Stomach (tissue), 9 donors: Measurements from ENCODE around the gene SMYD3. TPM values are rescaled to one million over a fixed set of nuclear protein-coding genes. Genes with fewer than 3 reads are reported as not detected.

Experiments used
- DNase-seq, 2 donors: peaks; one replicate each; pipeline versions ENCODE4 v3.0.0 to v3.0.0-alpha.2; 2013 to 2019
- H3K27ac ChIP-seq, 5 donors: fragments of 200-600 bp in 4 of 5; sonication (generic) in 4 of 5; one replicate each; pipeline ENCODE4 v1.5.1; 2013 to 2019; ENCODE audit warnings: mild to moderate bottlenecking in 1 of 5, moderate library complexity in 1 of 5
- H3K27me3 ChIP-seq, 3 donors: fragments of 200-600 bp; sonication (generic); one replicate each; pipeline ENCODE4 v1.5.1; 2017 to 2019; ENCODE audit warnings: mixed run types in 1 of 3
- H3K36me3 ChIP-seq, 4 donors: fragments of 200-600 bp; sonication (generic); 1 replicate in 3 of 4; 2 replicates in 1 of 4; pipeline ENCODE4 v1.5.1; 2016 to 2019
- H3K4me1 ChIP-seq, 4 donors: fragments of 200-600 bp; sonication (generic); one replicate each; pipeline ENCODE4 v1.5.1; 2016 to 2019
- H3K4me3 ChIP-seq, 4 donors: fragments of 200-600 bp; sonication (generic) in 3 of 4; one replicate each; pipeline ENCODE4 v1.5.1; 2016 to 2019; ENCODE audit warnings: mild to moderate bottlenecking in 1 of 4
- H3K9me3 ChIP-seq, 4 donors: fragments of 200-600 bp; sonication (generic); one replicate each; pipeline ENCODE4 v1.5.1; 2016 to 2019
- CTCF ChIP-seq, 7 experiments: fragments of 450-650 bp in 4 of 7; fragments of 200-600 bp in 3 of 7; sonication (generic) in 3 of 7; IDR thresholded peaks; one replicate each; pipeline ENCODE4 v1.5.1; 2016 to 2019; ENCODE audit warnings: antibody characterized with exemption in 7 of 7, control low read depth in 2 of 7, mild to moderate bottlenecking in 1 of 7
- EP300 ChIP-seq: sonication (generic); formaldehyde crosslinking; IDR thresholded peaks from one replicate; pipeline ENCODE4 v1.6.1; 2017; ENCODE audit warnings: antibody characterized with exemption
- POLR2A ChIP-seq, 4 donors: fragments of 450-650 bp; IDR thresholded peaks; one replicate each; pipeline ENCODE4 v1.6.1; 2016; ENCODE audit warnings: antibody characterized with exemption in 4 of 4, control low read depth in 2 of 4, mild to moderate bottlenecking in 1 of 4, moderate library complexity in 1 of 4
- POLR2AphosphoS5 ChIP-seq, 3 donors: sonication (generic); formaldehyde crosslinking; IDR thresholded peaks; one replicate each; pipeline ENCODE4 v1.6.1; 2016; ENCODE audit warnings: antibody characterized with exemption in 3 of 3
- WGBS, 5 donors: extraction: QIAGEN DNeasy Blood & Tissue Kit in 3 of 5; methylation state at CpG; one replicate each; pipeline versions ENCODE4 v1.1.5 to v1.1.7; 2013 to 2018; 5-methylcytosine and 5-hydroxymethylcytosine counted together
- intact Hi-C: fragments of 100-400 bp; cut with DNase I; formaldehyde crosslinking; loops from one replicate; pipeline ENCODE4 v1.15.1; 2023; ENCODE audit warnings: low total_unique reads
- polyA plus RNA-seq, 3 donors: library from polyadenylated mRNA; stranded (reverse); fragments of 200-250 nt; gene quantifications; one replicate each; pipeline ENCODE4 v1.2.3, GENCODE V29; 2013
- total RNA-seq, 5 donors: library from RNA; depleted of rRNA; stranded (reverse); fragments of >200 nt; gene quantifications; one replicate each; pipeline versions ENCODE4 v1.1.0 to v1.2.3, GENCODE V29; 2014 to 2016
- donor health status: healthy with polysubstance abuse.
- donor health status: Bipolar disorder and iron deficiency.
- donor health status: healthy.

SMYD3 gene
- total and polyA plus RNA-seq, 8 donors: 6.4 to 196 (median 27.8) TPM

DNA sequence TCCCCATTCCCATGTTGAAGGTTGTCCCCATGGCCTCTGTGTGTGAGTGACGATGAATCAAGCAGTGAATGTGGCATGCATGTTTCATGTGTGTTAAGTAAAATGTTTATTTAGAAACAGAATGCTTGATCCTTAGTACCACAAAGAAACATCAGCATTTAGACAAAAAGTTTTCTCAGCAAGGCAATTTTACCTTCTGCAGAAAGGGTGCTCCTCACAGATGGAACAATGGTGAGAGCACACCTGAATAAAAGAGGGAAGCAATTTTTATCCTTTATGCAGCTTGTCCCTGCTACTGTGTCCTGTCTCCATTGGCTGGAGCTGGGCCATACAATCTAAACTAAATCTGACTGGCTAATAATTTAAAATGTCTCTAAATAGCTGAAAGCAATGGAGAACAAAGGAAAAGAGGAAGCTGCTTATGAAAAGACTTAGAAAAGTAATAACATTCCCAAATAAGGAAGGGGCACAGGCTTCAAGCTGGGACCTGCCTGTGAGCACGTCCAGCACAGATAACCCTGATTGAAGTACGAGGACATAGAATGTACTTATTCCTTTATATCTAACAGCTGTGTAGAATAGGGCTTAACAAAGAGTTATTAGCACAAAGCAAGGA lies 8.4 kb upstream of the SMYD3 start:
- Histone ChIP-seq H3K27me3 (no peaks in the 10 kb centered on the region), H3K9me3 (peaks cover 4 to 47% (median 36%) of the 10 kb centered on the region in 4 donors), H3K4me3 (no peak overlapping the region), H3K27ac (no peak overlapping the region), H3K36me3 (no peaks in the 10 kb centered on the region), H3K4me1 (no peaks in the 10 kb centered on the region)
- 78 to 87% (median 81%) methylated on average over 3 of the region's 3 CpGs for WGBS, 5 donors
- TF ChIP-seq CTCF (IDR thresholded peaks at IDR 0.05) (no peak), POLR2A (IDR thresholded peaks at IDR 0.05) (no peak), POLR2AphosphoS5 (IDR thresholded peaks at IDR 0.05) (no peak)
- no peak for DNase-seq
- intact Hi-C loops: no loop called here

GRCh38 chr1:246513619-246514343 lies 6.7 kb upstream of the SMYD3 start:
- no peak for TF ChIP-seq EP300
- no peak for TF ChIP-seq POLR2AphosphoS5 (IDR thresholded peaks at IDR 0.05)
- no peak for TF ChIP-seq CTCF (IDR thresholded peaks at IDR 0.05)
- no peak for TF ChIP-seq POLR2A (IDR thresholded peaks at IDR 0.05)
- WGBS, 5 donors: 92 to 97% (median 94%) methylated on average over 4 to 7 of the region's 7 CpGs
- Histone ChIP-seq H3K27ac (no peak overlapping the region), H3K36me3 (no peaks in the 10 kb centered on the region), H3K4me3 (no peak overlapping the region), H3K9me3 (peaks cover 4 to 47% (median 36%) of the 10 kb centered on the region in 4 donors), H3K27me3 (no peaks in the 10 kb centered on the region), H3K4me1 (no peaks in the 10 kb centered on the region)
- intact Hi-C loops: no loop called here
- DNase-seq: no peak

DNA sequence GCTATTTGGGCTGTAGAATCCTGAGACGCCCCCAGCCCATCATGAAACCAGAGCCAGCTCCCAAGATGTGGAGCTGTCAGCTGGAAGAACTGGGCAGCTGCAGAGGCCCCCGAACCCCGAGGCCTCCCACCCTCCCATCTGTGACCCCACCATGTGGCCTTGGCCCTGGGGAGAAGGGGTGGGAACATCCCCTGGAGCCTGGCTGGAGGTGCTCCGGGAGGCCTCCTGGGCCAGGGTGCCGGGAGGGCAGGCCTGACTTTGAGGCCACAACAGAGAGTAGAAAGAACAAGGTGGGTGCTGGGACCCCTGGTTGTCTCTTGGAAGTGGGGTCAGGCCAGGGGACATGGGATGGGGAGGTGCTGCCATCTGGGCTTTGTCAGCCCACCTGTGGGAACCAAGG lies 6.0 kb upstream of the SMYD3 start:
- Histone ChIP-seq H3K4me3 (no peak overlapping the region), H3K27me3 (no peaks in the 10 kb centered on the region), H3K9me3 (peaks cover 4 to 47% (median 36%) of the 10 kb centered on the region in 4 donors), H3K27ac (no peak overlapping the region), H3K36me3 (no peaks in the 10 kb centered on the region), H3K4me1 (peaks cover 0 to 2% (median 0%) of the 10 kb centered on the region in 4 donors)
- DNase-seq: no peak
- intact Hi-C loops: no loop called here
- 91 to 100% (median 93%) methylated on average over 2 to 5 of the region's 5 CpGs; no CpG with 5 or more reads in 1 of the 5 donors for WGBS, 5 donors
- TF ChIP-seq EP300: no peak
- no peak for TF ChIP-seq POLR2AphosphoS5 (IDR thresholded peaks at IDR 0.05)

- H3K27ac ChIP-seq: no peak overlapping the region
- no peaks in the 10 kb centered on the region for H3K36me3 ChIP-seq
- DNase-seq: no peak
- peaks cover 0 to 6% (median 2%) of the 10 kb centered on the region in 4 donors for H3K4me1 ChIP-seq
- H3K9me3 ChIP-seq: peaks cover 4 to 45% (median 36%) of the 10 kb centered on the region in 4 donors
- no peak for TF ChIP-seq EP300
- no peak for TF ChIP-seq POLR2A (IDR thresholded peaks at IDR 0.05)
- TF ChIP-seq POLR2AphosphoS5 (IDR thresholded peaks at IDR 0.05): no peak
- no peak for TF ChIP-seq CTCF (IDR thresholded peaks at IDR 0.05)
- intact Hi-C loops: no loop called here
- no peak overlapping the region for H3K4me3 ChIP-seq
- WGBS, 5 donors: 88 to 94% (median 90%) methylated on average over 6 to 10 of the region's 10 CpGs
- H3K27me3 ChIP-seq: no peaks in the 10 kb centered on the region
Observed at GRCh38 chr1:246512635-246513034, 5.6 kb upstream of the SMYD3 start.

GRCh38 chr1:246512230-246512629 lies 5.2 kb upstream of the SMYD3 start:
- Histone ChIP-seq H3K4me3 (no peak overlapping the region), H3K9me3 (peaks cover 4 to 41% (median 36%) of the 10 kb centered on the region in 4 donors), H3K4me1 (peaks cover 0 to 8% (median 5%) of the 10 kb centered on the region in 4 donors), H3K27me3 (no peaks in the 10 kb centered on the region), H3K27ac (no peak overlapping the region), H3K36me3 (no peaks in the 10 kb centered on the region)
- 87 to 95% (median 93%) methylated on average over 7 of the region's 7 CpGs for WGBS, 5 donors
- intact Hi-C loops: no loop called here
- TF ChIP-seq CTCF (IDR thresholded peaks at IDR 0.05) (no peak), POLR2AphosphoS5 (IDR thresholded peaks at IDR 0.05) (no peak), EP300 (no peak), POLR2A (IDR thresholded peaks at IDR 0.05) (no peak)
- no peak for DNase-seq
